AG04449 (cell line): ENCODE data around the gene ENPP3.

ENCODE experiments used
- CTCF ChIA-PET: fragments of 350-600 bp; formaldehyde crosslinking; extraction: SDS; loops from one replicate; lab custom pipeline; 2021; ENCODE audit warnings: antibody characterized with exemption; lab: Yijun Ruan, JAX
- POLR2A ChIA-PET: fragments of 400-600, 350-600 bp; formaldehyde crosslinking; extraction: SDS; loops from one replicate; lab custom pipeline; 2020; ENCODE audit warnings: antibody characterized with exemption, inconsistent platforms; lab: Yijun Ruan, JAX
- DNase-seq: peaks from one replicate; pipeline ENCODE4 v3.0.0-alpha.2; 2010; ENCODE audit warnings: low read depth, low spot score
- H3K4me3 ChIP-seq: 2 replicates; pipeline ENCODE4 v1.5.1; 2011; ENCODE audit warnings: low read depth, mild to moderate bottlenecking, control low read depth, low read length
- TF ChIP-seq, protein P1 (sequence below): IDR thresholded peaks from one replicate; pipeline ENCODE4 v1.5.1; 2011; ENCODE audit warnings: mild to moderate bottlenecking, moderate library complexity, low read length, control low read depth, inconsistent platforms; ENCODE audit not compliant: insufficient read depth; ENCODE audit errors: missing control alignments

ENPP3 gene

DNA sequence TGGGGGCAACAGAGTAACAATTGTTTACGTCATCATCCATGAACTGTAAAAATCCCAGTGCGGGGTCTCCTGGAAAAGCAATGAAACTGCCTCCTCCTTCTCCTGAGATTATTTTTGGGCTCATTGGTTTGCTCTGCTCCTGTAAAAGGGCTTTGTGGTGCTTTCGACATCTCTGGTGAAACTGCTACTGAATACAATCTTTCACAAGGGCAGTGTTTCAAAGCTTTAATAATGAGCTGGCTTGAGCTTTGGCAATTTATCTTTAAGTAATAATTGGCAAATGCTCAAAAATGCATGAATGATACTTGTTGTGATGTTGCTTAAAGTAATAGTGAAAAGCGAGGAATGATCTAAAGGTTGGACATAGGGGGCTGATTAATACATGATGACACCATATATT is 127.2 kb downstream of the ENPP3 start:
- TF ChIP-seq, protein P1, sequence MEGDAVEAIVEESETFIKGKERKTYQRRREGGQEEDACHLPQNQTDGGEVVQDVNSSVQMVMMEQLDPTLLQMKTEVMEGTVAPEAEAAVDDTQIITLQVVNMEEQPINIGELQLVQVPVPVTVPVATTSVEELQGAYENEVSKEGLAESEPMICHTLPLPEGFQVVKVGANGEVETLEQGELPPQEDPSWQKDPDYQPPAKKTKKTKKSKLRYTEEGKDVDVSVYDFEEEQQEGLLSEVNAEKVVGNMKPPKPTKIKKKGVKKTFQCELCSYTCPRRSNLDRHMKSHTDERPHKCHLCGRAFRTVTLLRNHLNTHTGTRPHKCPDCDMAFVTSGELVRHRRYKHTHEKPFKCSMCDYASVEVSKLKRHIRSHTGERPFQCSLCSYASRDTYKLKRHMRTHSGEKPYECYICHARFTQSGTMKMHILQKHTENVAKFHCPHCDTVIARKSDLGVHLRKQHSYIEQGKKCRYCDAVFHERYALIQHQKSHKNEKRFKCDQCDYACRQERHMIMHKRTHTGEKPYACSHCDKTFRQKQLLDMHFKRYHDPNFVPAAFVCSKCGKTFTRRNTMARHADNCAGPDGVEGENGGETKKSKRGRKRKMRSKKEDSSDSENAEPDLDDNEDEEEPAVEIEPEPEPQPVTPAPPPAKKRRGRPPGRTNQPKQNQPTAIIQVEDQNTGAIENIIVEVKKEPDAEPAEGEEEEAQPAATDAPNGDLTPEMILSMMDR: no peak

GRCh38 chr6:131765081-131765803 is 128.1 kb downstream of the ENPP3 start:
- POLR2A ChIA-PET: no interaction called here
- TF ChIP-seq, protein P1: no peak
- no peak for DNase-seq
- CTCF ChIA-PET: interaction anchor here (1.3 kb wide), 1 partner anchor 23 kb away, joined by 3 read pairs; no protein-coding TSS in a partner anchor
- no peak overlapping the region for H3K4me3 ChIP-seq

More for the DNA sequence above, 127.2 kb downstream of the ENPP3 start:
- ChIA-PET CTCF (interaction anchor here (1.3 kb wide), 1 partner anchor 24 kb away, joined by 3 read pairs; no protein-coding TSS in a partner anchor), POLR2A (no interaction called here)
- DNase-seq: no peak
- no peak overlapping the region for H3K4me3 ChIP-seq

GRCh38 chr6:131765804-131766135 is 128.7 kb downstream of the ENPP3 start:
- no peak for DNase-seq
- no peak overlapping the region for H3K4me3 ChIP-seq
- ChIA-PET CTCF (interaction anchor here (1.3 kb wide), 1 partner anchor 23 kb away, joined by 3 read pairs; no protein-coding TSS in a partner anchor), POLR2A (no interaction called here)
- TF ChIP-seq, protein P1: no peak

DNA sequence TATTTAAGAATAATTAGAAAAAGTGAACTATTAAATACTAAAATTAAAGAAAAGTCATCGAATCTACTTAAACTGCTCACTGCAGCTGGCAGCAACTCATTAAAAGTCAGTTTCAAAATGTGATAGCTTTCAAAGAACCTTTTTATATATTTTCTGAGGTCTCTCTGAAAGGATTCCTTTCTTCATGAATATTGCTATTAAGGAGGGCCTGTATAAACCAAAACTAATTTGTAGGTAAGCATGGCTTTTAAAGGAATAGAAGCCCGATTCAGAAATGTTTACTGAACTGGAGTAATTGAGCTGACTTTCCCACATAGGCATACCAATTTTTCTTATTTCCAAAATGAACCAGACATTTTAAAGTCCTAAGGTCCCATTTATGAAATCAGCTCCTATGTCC is 129.5 kb downstream of the ENPP3 start:
- H3K4me3 ChIP-seq: no peak overlapping the region
- ChIA-PET POLR2A (no interaction called here), CTCF (interaction anchor here (0.6 to 1.1 kb wide), 3 partner anchors 18 to 149 kb away, joined by 3 read pairs; no protein-coding TSS in a partner anchor)
- TF ChIP-seq, protein P1: no peak
- DNase-seq: no peak

DNA sequence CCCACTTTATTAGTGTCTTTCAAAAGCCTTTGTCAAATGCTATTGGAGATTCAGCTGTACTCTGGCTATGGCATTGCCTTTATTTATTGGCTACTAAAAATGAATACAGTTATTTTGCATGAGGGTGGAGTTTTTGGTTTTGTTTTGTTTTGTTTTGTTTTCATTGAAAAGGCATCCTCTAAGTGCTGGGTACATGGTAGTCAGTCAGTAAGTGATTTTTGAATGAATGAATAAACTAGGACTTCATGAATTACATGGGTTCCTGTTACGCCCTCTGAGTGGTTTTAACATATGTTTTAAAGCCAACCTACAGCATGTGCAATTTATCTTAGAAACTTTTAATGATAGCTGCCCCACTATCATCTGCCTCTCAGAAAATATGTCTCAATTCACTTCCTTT is 131.9 kb downstream of the ENPP3 start:
- ChIA-PET POLR2A (no interaction called here), CTCF (no interaction called here)
- no peak for DNase-seq
- no peak overlapping the region for H3K4me3 ChIP-seq
- TF ChIP-seq, protein P1: no peak

GRCh38 chr6:131769385-131770141 is 132.5 kb downstream of the ENPP3 start:
- no peak overlapping the region for H3K4me3 ChIP-seq
- TF ChIP-seq, protein P1: no peak
- POLR2A ChIA-PET: no interaction called here
- DNase-seq: no peak
- CTCF ChIA-PET: no interaction called here
